ENCODE results near the gene EYA2.

The EYA2 gene

GRCh38 chr20:47073766-47074475, 179.3 kb downstream of the EYA2 start:
- Histone ChIP-seq H3K9ac (ENCODE audit: low read depth, low read length) (no peak overlapping the region), H3K27ac (ENCODE audit: low read depth, low read length) (no peak overlapping the region), H3K27me3 (ENCODE audit: control insufficient read depth, insufficient read depth, low read length) (no peaks in the 10 kb centered on the region), H3K4me3 (ENCODE audit: low read depth, low read length) (no peak overlapping the region), H3K9me3 (ENCODE audit: control insufficient read depth, insufficient read depth, low read length) (peaks cover 6% of the 10 kb centered on the region), H3K36me3 (ENCODE audit: control insufficient read depth, insufficient read depth, low read length) (no peaks in the 10 kb centered on the region), H3K4me1 (ENCODE audit: control insufficient read depth, insufficient read depth, low read length) (no peaks in the 10 kb centered on the region)

- Histone ChIP-seq H3K27me3 (ENCODE audit: control insufficient read depth, insufficient read depth, low read length) (no peaks in the 10 kb centered on the region), H3K9me3 (ENCODE audit: control insufficient read depth, insufficient read depth, low read length) (peaks cover 5% of the 10 kb centered on the region; the same call in 1 of the 2 replicates), H3K4me3 (ENCODE audit: low read depth, low read length) (no peak overlapping the region), H3K27ac (ENCODE audit: low read depth, low read length) (no peak overlapping the region), H3K4me1 (ENCODE audit: control insufficient read depth, insufficient read depth, low read length) (no peaks in the 10 kb centered on the region), H3K9ac (ENCODE audit: low read depth, low read length) (no peak overlapping the region), H3K36me3 (ENCODE audit: control insufficient read depth, insufficient read depth, low read length) (no peaks in the 10 kb centered on the region)
These were observed 180.6 kb downstream of the EYA2 start for GRCh38 chr20:47075263-47075662.

GRCh38 chr20:47079047-47079446, 184.4 kb downstream of the EYA2 start:
- Histone ChIP-seq H3K36me3 (ENCODE audit: control insufficient read depth, insufficient read depth, low read length) (no peaks in the 10 kb centered on the region), H3K27ac (ENCODE audit: low read depth, low read length) (no peak overlapping the region), H3K4me1 (ENCODE audit: control insufficient read depth, insufficient read depth, low read length) (no peaks in the 10 kb centered on the region), H3K9ac (ENCODE audit: low read depth, low read length) (no peak overlapping the region), H3K4me3 (ENCODE audit: low read depth, low read length) (no peak overlapping the region), H3K27me3 (ENCODE audit: control insufficient read depth, insufficient read depth, low read length) (no peaks in the 10 kb centered on the region), H3K9me3 (ENCODE audit: control insufficient read depth, insufficient read depth, low read length) (peaks cover 5% of the 10 kb centered on the region; the same call in 1 of the 2 replicates)

- H3K4me3 ChIP-seq (ENCODE audit: low read depth, low read length) = no peak overlapping the region
- H3K36me3 ChIP-seq (ENCODE audit: control insufficient read depth, insufficient read depth, low read length) = no peaks in the 10 kb centered on the region
These were observed 185.7 kb downstream of the EYA2 start for GRCh38 chr20:47080365-47080764.

GRCh38 chr20:47086316-47086715, 191.7 kb downstream of the EYA2 start:
- Histone ChIP-seq H3K4me3 (ENCODE audit: low read depth, low read length) (no peak overlapping the region), H3K36me3 (ENCODE audit: control insufficient read depth, insufficient read depth, low read length) (no peaks in the 10 kb centered on the region), H3K9ac (ENCODE audit: low read depth, low read length) (no peak overlapping the region), H3K27me3 (ENCODE audit: control insufficient read depth, insufficient read depth, low read length) (no peaks in the 10 kb centered on the region), H3K4me1 (ENCODE audit: control insufficient read depth, insufficient read depth, low read length) (no peaks in the 10 kb centered on the region), H3K9me3 (ENCODE audit: control insufficient read depth, insufficient read depth, low read length) (no peaks in the 10 kb centered on the region), H3K27ac (ENCODE audit: low read depth, low read length) (no peak overlapping the region)

More at GRCh38 chr20:47080365-47080764, 185.7 kb downstream of the EYA2 start:
- H3K4me1 ChIP-seq (ENCODE audit: control insufficient read depth, insufficient read depth, low read length) = no peaks in the 10 kb centered on the region
- no peak overlapping the region for H3K9ac ChIP-seq (ENCODE audit: low read depth, low read length)
- H3K27me3 ChIP-seq (ENCODE audit: control insufficient read depth, insufficient read depth, low read length) = no peaks in the 10 kb centered on the region
- H3K27ac ChIP-seq (ENCODE audit: low read depth, low read length) = no peak overlapping the region
- peaks cover 5% of the 10 kb centered on the region; the same call in 1 of the 2 replicates for H3K9me3 ChIP-seq (ENCODE audit: control insufficient read depth, insufficient read depth, low read length)

GRCh38 chr20:47088335-47088734, 193.7 kb downstream of the EYA2 start:
- Histone ChIP-seq H3K9me3 (ENCODE audit: control insufficient read depth, insufficient read depth, low read length) (no peaks in the 10 kb centered on the region), H3K27ac (ENCODE audit: low read depth, low read length) (no peak overlapping the region), H3K9ac (ENCODE audit: low read depth, low read length) (no peak overlapping the region), H3K27me3 (ENCODE audit: control insufficient read depth, insufficient read depth, low read length) (no peaks in the 10 kb centered on the region), H3K4me3 (ENCODE audit: low read depth, low read length) (no peak overlapping the region), H3K36me3 (ENCODE audit: control insufficient read depth, insufficient read depth, low read length) (no peaks in the 10 kb centered on the region), H3K4me1 (ENCODE audit: control insufficient read depth, insufficient read depth, low read length) (no peaks in the 10 kb centered on the region)

- Histone ChIP-seq H3K9ac (ENCODE audit: low read depth, low read length) (no peak overlapping the region), H3K9me3 (ENCODE audit: control insufficient read depth, insufficient read depth, low read length) (no peaks in the 10 kb centered on the region), H3K4me3 (ENCODE audit: low read depth, low read length) (no peak overlapping the region), H3K36me3 (ENCODE audit: control insufficient read depth, insufficient read depth, low read length) (no peaks in the 10 kb centered on the region), H3K27ac (ENCODE audit: low read depth, low read length) (no peak overlapping the region), H3K27me3 (ENCODE audit: control insufficient read depth, insufficient read depth, low read length) (no peaks in the 10 kb centered on the region), H3K4me1 (ENCODE audit: control insufficient read depth, insufficient read depth, low read length) (no peaks in the 10 kb centered on the region)
These were observed 194.5 kb downstream of the EYA2 start for GRCh38 chr20:47089151-47089550.

GRCh38 chr20:47090835-47091234, 196.2 kb downstream of the EYA2 start:
- Histone ChIP-seq H3K4me3 (ENCODE audit: low read depth, low read length) (no peak overlapping the region), H3K9ac (ENCODE audit: low read depth, low read length) (no peak overlapping the region), H3K4me1 (ENCODE audit: control insufficient read depth, insufficient read depth, low read length) (no peaks in the 10 kb centered on the region), H3K27ac (ENCODE audit: low read depth, low read length) (no peak overlapping the region), H3K9me3 (ENCODE audit: control insufficient read depth, insufficient read depth, low read length) (no peaks in the 10 kb centered on the region), H3K36me3 (ENCODE audit: control insufficient read depth, insufficient read depth, low read length) (no peaks in the 10 kb centered on the region), H3K27me3 (ENCODE audit: control insufficient read depth, insufficient read depth, low read length) (no peaks in the 10 kb centered on the region)

GRCh38 chr20:47093320-47093966, 198.8 kb downstream of the EYA2 start:
- H3K27ac ChIP-seq (ENCODE audit: low read depth, low read length) = no peak overlapping the region
- no peaks in the 10 kb centered on the region for H3K36me3 ChIP-seq (ENCODE audit: control insufficient read depth, insufficient read depth, low read length)
- H3K27me3 ChIP-seq (ENCODE audit: control insufficient read depth, insufficient read depth, low read length) = no peaks in the 10 kb centered on the region
- H3K9ac ChIP-seq (ENCODE audit: low read depth, low read length) = no peak overlapping the region
- H3K4me3 ChIP-seq (ENCODE audit: low read depth, low read length) = no peak overlapping the region
- no peaks in the 10 kb centered on the region for H3K4me1 ChIP-seq (ENCODE audit: control insufficient read depth, insufficient read depth, low read length)
- no peaks in the 10 kb centered on the region for H3K9me3 ChIP-seq (ENCODE audit: control insufficient read depth, insufficient read depth, low read length)

- no peaks in the 10 kb centered on the region for H3K9me3 ChIP-seq (ENCODE audit: control insufficient read depth, insufficient read depth, low read length)
- no peaks in the 10 kb centered on the region for H3K4me1 ChIP-seq (ENCODE audit: control insufficient read depth, insufficient read depth, low read length)
- H3K27me3 ChIP-seq (ENCODE audit: control insufficient read depth, insufficient read depth, low read length) = no peaks in the 10 kb centered on the region
- H3K9ac ChIP-seq (ENCODE audit: low read depth, low read length) = no peak overlapping the region
- no peaks in the 10 kb centered on the region for H3K36me3 ChIP-seq (ENCODE audit: control insufficient read depth, insufficient read depth, low read length)
- no peak overlapping the region for H3K27ac ChIP-seq (ENCODE audit: low read depth, low read length)
- H3K4me3 ChIP-seq (ENCODE audit: low read depth, low read length) = no peak overlapping the region
These were observed 201.0 kb downstream of the EYA2 start for GRCh38 chr20:47095690-47096089.

Measured in HUES48 (cell line).